ES-I3 (cell line): ENCODE data around the gene SLC9A6.
A peak's percentile ranks its signal among the peaks of the same experiment; 100 is the strongest.

Experiments used
- H3K36me3 ChIP-seq: 2 replicates; pipeline ENCODE4 v1.6.1; 2013; ENCODE audit warnings: mild to moderate bottlenecking, low read length, control low read depth, moderate library complexity; ENCODE audit not compliant: insufficient read depth
- H3K4me1 ChIP-seq: 2 replicates; pipeline ENCODE4 v1.6.1; 2013; ENCODE audit warnings: mild to moderate bottlenecking, control low read depth, low read length; ENCODE audit not compliant: insufficient read depth
- H3K9ac ChIP-seq: 2 replicates; pipeline ENCODE4 v1.6.1; 2013; ENCODE audit warnings: low read depth, mild to moderate bottlenecking, low read length, moderate library complexity
- H3K9me3 ChIP-seq: 2 replicates; pipeline ENCODE4 v1.6.1; 2013; ENCODE audit warnings: mild to moderate bottlenecking, low read length, moderate library complexity; ENCODE audit not compliant: control insufficient read depth, insufficient read depth

Gene SLC9A6

GRCh38 chrX:135985157-135985972, at the start of gene SLC9A6:
TSS of gene SLC9A6 (plus strand) at chrX:135985435. CDS start at chrX:135985659, 224 bp downstream.
- H3K9me3 ChIP-seq, result no peaks in the 10 kb centered on the region
- no peaks in the 10 kb centered on the region for H3K4me1 ChIP-seq
- H3K36me3 ChIP-seq, result no peaks in the 10 kb centered on the region
- H3K9ac ChIP-seq, result peak within 1 kb of the TSS; percentile 98

GRCh38 chrX:135944486-135944885, 40.7 kb upstream of the SLC9A6 start:
- no peaks in the 10 kb centered on the region for H3K36me3 ChIP-seq
- H3K4me1 ChIP-seq, result no peaks in the 10 kb centered on the region
- H3K9me3 ChIP-seq, result peaks cover 10% of the 10 kb centered on the region; the same call in 1 of the 2 replicates
- H3K9ac ChIP-seq, result no peak overlapping the region

- no peak overlapping the region for H3K9ac ChIP-seq
Observed at GRCh38 chrX:135951291-135951690, 33.9 kb upstream of the SLC9A6 start.

GRCh38 chrX:135973025-135973547, 12.1 kb upstream of the SLC9A6 start:
- peak overlapping the region; percentile 97 for H3K9ac ChIP-seq
- no peaks in the 10 kb centered on the region; the same call in 1 of the 2 replicates for H3K4me1 ChIP-seq
- no peaks in the 10 kb centered on the region for H3K9me3 ChIP-seq
- H3K36me3 ChIP-seq, result no peaks in the 10 kb centered on the region

More at GRCh38 chrX:135951291-135951690, 33.9 kb upstream of the SLC9A6 start:
- H3K9me3 ChIP-seq, result no peaks in the 10 kb centered on the region
- no peaks in the 10 kb centered on the region for H3K36me3 ChIP-seq
- H3K4me1 ChIP-seq, result no peaks in the 10 kb centered on the region

GRCh38 chrX:135973548-135974278, 11.5 kb upstream of the SLC9A6 start, which contains the start of gene MMGT1:
TSS of gene MMGT1 (minus strand) at chrX:135973988. CDS start at chrX:135973675, 313 bp downstream.
- Histone ChIP-seq H3K36me3 (no peaks in the 10 kb centered on the region), H3K4me1 (no peaks in the 10 kb centered on the region; the same call in 1 of the 2 replicates), H3K9me3 (no peaks in the 10 kb centered on the region), H3K9ac (peak within 1 kb of the TSS; percentile 97)

GRCh38 chrX:135974279-135974856, 10.9 kb upstream of the SLC9A6 start:
- no peaks in the 10 kb centered on the region for H3K9me3 ChIP-seq
- no peaks in the 10 kb centered on the region; the same call in 1 of the 2 replicates for H3K4me1 ChIP-seq
- H3K36me3 ChIP-seq, result no peaks in the 10 kb centered on the region
- peak overlapping the region; percentile 75; the same call in 1 of the 2 replicates for H3K9ac ChIP-seq

GRCh38 chrX:135975421-135975820, 9.8 kb upstream of the SLC9A6 start:
- Histone ChIP-seq H3K9ac (no peak overlapping the region), H3K36me3 (no peaks in the 10 kb centered on the region), H3K9me3 (no peaks in the 10 kb centered on the region), H3K4me1 (no peaks in the 10 kb centered on the region; the same call in 1 of the 2 replicates)

GRCh38 chrX:135977611-135978010, 7.6 kb upstream of the SLC9A6 start:
- H3K36me3 ChIP-seq, result no peaks in the 10 kb centered on the region
- H3K9me3 ChIP-seq, result no peaks in the 10 kb centered on the region
- no peak overlapping the region for H3K9ac ChIP-seq
- H3K4me1 ChIP-seq, result no peaks in the 10 kb centered on the region

GRCh38 chrX:135981010-135981409, 4.2 kb upstream of the SLC9A6 start:
- Histone ChIP-seq H3K4me1 (no peaks in the 10 kb centered on the region), H3K36me3 (no peaks in the 10 kb centered on the region), H3K9me3 (no peaks in the 10 kb centered on the region), H3K9ac (no peak overlapping the region)

- Histone ChIP-seq H3K9ac (no peak overlapping the region), H3K4me1 (no peaks in the 10 kb centered on the region), H3K36me3 (no peaks in the 10 kb centered on the region), H3K9me3 (no peaks in the 10 kb centered on the region)
Observed at GRCh38 chrX:135981668-135982067, 3.6 kb upstream of the SLC9A6 start.

GRCh38 chrX:135982860-135983259, 2.4 kb upstream of the SLC9A6 start:
- no peaks in the 10 kb centered on the region for H3K9me3 ChIP-seq
- no peak overlapping the region for H3K9ac ChIP-seq
- no peaks in the 10 kb centered on the region for H3K4me1 ChIP-seq
- H3K36me3 ChIP-seq, result no peaks in the 10 kb centered on the region

GRCh38 chrX:135984256-135984655, 979 bp upstream of the SLC9A6 start:
- Histone ChIP-seq H3K9ac (peak overlapping the region; percentile 98), H3K4me1 (no peaks in the 10 kb centered on the region), H3K36me3 (no peaks in the 10 kb centered on the region), H3K9me3 (no peaks in the 10 kb centered on the region)

GRCh38 chrX:135984791-135985156, 461 bp upstream of the SLC9A6 start:
- Histone ChIP-seq H3K36me3 (no peaks in the 10 kb centered on the region), H3K9me3 (no peaks in the 10 kb centered on the region), H3K4me1 (no peaks in the 10 kb centered on the region), H3K9ac (peak overlapping the region; percentile 98)

GRCh38 chrX:135985973-135986310, 707 bp downstream of the SLC9A6 start:
- no peaks in the 10 kb centered on the region for H3K9me3 ChIP-seq
- peak overlapping the region; percentile 98 for H3K9ac ChIP-seq
- no peaks in the 10 kb centered on the region for H3K4me1 ChIP-seq
- H3K36me3 ChIP-seq, result no peaks in the 10 kb centered on the region
